HG03432 (cell line): Measurements from ENCODE around the gene PPP1CA.
A peak's percentile ranks its signal among the peaks of the same experiment; 100 is the strongest.

ENCODE experiments used
- ATAC-seq: cut with Tn5 transposase; IDR thresholded peaks from one replicate; pipeline ENCODE4 v1.9.1; 2021; ENCODE audit warnings: mild to moderate bottlenecking, moderate library complexity; ENCODE audit not compliant: unreplicated experiment

PPP1CA gene

DNA sequence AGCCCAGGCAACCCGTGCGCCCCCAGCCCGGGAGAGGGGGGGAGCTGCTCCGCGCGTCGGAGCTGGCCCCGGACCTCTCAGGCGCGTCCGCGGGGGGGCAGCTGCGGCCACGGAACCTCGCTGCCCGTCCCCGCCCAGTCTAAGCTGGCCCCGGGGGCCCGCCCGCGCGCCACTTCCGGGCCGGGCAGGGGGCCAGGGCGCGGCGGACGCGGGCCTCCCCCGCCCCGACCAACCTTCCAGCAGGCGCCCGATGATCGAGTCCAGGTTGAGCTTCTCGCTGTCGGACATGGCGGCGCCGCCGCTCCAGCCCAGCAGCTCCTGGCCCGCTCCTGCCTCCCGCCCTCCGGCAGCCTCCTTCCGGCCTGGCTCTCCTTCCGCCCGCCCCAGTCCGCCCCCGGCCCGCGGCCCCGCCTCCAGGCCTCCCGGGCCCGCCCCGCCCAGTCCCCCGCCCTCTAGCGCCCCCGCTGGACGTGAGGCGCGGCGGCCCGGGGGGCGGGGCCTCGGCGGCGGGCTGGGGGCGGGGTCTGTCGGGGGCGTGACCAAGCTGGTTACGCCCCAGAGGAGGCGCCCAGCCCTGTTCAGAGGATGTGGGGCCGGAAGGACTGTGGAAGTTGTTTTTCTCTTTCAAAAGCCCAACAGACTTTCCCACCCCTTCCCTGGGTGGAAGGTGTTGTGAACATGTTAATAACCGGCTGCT lies at the start of gene PPP1CA:
TSS of gene PPP1CA (minus strand) at position 364 of the 697 bp plus-strand sequence. CDS start at position 288, 76 bp downstream.
- ATAC-seq = peak; percentile 69

DNA sequence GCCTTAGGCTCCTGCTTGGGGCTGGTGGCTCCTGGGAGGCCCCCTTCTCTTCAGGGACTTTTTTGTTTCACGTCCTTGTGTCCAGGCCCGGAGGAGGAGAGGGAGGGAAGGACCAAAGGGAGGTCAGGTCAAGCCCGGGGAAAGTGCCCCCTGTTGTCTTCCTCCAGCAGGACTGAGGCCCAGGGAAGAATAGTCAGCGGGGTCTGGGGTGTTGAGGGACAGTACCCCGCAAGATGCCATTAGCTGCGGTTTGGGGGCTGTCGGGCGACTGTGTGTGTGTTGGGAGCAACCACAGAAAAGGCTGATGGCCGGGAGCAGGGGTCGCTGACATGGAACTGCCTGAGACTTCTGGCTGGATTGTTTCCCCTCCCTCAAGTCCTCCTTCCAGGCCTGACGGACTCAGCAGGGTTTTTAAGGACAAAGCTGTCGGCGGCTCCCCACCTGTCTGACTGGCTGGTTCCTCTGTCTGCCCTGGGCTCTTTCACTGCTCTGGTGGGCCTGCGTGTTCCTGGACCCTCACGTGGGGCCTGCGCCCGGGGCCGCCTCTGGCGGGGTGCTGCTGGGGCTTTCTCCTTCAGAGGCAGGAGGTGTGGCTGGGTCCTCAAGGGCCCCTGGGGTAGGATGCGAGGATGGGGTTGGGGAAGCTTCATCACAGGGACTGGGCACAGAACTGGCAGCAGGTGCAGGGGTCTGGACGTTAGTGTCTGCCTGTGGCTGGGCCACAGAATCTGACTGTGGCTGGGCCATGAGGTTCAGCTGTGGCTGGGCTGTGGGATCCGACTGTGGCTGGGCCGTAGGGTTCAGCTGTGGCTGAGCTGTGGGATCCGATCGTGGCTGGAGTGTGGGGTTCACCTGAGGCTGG lies 49.4 kb upstream of the PPP1CA start:
- ATAC-seq = no peak

DNA sequence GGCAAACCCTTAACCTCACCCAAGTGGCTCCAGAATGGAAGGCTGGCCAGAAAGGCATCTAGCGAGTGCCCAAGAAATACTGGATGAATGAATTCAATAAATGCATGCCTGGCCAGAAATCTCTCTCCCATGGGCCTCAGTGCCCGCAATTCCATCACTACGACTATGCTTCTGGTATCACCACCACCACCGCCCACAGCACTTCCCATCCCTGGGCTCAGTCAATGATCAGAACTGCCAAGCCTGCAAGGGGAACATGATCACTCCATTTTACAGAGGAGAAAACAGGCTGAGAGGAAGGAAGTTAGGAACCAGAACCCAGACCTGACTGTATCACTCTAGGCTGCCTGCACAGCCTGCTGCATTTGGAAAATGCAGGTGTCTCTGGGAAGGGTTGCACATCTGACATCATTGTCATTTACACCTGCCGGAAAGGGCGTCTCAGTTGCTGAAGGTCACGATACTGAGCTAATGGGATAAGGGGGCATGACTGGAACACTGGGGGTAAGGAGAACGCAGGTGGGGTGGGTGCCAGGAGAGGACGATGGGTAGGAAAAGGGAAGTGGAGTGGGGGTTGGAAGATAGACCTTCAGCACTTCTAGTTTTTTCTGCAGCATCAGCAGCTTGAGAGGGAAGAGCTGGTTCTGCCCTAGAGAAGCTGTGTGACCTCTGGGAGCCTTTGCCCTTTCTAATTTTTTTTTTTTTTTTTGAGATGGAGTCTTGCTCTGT lies 47.6 kb upstream of the PPP1CA start:
- ATAC-seq = no peak

DNA sequence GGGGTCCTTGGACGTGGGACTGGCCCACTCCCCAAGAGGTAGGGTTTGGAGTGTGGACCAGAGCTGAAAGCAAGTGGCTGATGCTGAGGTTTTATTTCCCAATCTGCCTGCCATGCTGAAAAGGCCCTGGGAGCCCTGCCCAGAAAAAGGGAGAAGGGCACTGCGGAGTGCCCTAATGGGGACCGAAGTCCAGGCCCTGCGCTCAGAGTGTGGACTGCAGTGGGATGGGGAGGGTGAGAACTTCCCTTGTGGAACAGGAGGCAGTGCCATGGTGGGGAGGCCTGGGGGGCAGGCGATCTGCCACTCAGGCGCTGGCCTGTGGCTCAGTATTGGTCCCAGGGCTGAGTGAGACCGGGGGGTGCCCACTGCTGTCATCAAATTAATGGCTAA lies 46.6 kb upstream of the PPP1CA start:
- no peak for ATAC-seq

DNA sequence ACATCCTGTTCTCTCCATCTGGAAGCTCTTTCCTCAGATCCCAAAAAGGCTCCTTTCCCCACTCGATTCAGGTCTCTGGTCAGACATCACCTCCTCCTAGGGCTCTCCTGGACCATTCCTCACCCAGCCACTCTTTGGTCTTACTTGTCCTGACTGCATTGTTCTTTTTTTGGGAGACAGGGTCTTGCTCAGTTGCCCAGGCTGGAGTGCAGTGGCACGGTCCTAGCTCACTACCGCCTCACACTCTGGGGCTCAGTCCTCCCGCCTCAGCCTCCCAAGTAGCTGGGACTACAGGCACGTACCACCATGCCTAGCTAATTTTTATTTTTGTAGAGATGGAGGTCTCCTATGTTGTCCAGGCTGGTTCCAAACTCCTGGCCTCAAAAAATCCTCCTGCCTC lies 43.9 kb upstream of the PPP1CA start:
- no peak for ATAC-seq

DNA sequence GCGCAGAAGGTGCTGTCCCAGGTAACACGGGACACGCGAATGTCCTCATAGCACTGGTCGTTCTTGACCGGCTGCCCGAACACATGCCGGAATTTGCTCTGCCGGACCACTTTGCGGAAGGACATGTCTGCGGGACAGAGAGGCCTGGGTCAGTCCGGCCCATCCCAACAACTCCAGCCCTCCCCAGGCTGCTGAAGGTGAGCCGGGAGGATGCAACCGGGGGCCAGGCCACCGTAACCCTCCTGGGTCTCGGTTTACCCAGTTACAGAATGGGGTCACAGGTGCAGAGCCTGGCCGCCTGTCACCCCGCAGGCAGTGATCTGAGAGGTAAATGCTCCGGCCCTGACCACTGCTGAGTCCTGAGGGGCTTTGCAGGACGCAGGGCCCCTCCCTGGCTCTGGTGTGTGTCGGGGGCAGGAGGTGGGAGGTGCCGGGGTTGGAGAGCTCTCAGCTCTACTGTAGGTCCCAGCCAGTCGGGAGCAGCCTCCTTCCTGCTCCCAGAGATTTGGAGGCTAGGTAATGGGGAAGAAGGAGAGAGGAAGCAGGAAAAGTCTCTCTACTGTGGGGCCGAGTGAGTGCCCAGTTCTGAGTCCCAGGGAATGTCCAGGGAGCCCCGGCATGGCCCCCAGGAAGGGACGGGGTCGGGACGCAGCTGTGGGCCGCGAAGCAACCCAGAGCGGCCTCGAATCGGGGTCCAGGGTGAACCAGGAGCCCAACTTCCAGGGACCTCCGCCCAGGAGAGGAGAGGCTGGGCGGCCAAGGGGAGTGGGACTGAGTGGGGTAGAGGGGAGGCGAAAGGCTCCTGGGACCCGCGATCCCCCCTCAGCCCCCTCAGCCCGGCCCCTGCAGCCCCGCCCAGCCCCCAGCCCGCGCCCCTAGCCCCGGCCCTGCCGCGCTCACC lies 41.1 kb upstream of the PPP1CA start:
- ATAC-seq = peak; percentile 1

DNA sequence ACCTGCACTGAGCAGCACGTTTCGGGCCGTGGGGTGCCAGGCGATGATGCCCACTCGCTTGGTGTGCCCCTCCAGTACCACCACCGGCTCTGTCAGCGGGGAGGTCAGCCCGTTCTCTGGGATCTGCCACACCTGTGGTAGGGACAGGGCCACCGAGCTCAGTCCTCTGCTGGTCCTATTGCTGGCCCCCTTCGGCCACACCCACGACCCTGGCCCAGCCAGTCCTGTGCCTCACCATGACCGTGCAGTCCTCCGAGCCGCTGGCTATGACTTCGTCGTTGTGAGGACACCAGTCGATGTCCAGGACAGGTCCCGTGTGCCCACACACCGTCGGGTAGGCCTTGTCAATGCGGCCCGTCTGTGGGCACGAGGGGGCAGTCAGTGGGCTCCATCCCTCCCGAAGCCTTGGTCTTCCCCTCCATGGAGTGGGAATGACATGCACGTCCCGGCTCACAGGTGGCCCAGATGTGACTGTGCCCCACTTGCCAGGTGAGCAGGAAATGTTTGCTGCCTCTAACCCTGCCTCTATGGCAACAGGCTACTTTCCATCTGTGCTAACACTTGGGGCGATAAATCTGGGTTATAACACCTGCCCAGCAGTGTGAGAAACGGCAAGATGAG lies 40.2 kb upstream of the PPP1CA start:
- ATAC-seq = no peak

DNA sequence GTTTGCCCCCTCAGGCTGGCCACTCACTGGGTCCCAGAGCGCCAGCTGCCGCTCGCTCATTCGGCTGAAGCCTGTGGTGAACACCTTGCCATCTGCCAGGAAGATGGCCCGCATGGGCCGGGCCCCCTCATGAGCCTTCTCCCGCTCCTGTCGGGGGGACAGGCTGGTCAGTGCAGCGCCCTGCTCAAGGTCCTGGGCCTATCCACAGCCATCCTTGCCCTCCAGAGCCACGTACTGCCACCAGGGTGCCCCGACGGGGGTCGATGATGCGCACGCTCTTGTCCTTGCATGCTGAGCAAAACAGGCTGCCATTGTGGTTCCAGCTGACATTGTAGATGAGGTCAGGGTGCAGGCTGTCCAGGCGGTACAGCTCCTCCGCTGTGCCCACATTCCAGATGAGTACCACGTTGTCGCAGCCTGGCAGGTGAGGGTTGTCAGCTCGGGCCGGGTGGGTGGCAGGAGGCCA lies 39.5 kb upstream of the PPP1CA start:
- ATAC-seq = no peak

DNA sequence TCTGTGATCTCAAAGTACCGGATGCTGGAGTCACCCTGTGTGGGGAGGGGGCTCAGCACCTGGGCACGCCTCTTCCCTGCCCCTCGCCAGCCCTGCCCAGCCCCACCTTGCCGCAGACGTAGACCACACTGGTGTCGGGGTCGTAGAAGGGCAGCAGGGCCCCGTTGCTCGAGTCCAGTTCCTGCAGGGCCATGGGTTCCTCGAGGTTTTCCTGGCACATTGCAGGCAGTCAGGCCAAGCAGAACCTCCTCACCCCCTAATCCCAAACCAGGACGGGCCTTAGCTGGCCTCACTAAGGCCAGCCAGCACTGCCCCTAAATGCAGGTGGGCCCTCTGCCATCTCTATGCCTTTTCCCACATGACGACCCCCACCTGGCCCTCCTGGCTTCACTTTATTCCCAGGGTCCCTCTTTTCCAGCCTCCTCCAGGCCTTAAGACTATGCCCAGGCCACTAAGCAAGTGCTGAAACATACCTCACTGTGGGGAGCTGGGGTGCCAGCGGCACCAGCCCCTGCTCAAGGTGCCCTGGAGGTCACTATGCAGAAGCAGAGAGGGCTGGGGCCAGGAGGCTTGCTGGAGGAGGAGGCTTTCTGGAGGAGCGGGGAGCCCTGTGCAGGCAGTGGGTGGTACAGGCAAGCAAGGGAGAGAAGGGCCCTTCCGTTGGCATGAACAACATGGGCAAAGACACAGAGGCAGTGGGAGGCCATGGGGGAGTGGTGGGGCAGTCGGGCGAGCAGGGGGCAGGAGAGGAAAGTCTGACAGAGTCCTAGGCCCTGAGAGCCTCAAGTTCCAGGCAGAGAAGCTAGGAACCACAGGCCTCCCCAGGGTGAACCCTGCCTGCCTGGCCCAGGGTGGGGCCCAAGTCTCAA lies 38.8 kb upstream of the PPP1CA start:
- no peak for ATAC-seq

DNA sequence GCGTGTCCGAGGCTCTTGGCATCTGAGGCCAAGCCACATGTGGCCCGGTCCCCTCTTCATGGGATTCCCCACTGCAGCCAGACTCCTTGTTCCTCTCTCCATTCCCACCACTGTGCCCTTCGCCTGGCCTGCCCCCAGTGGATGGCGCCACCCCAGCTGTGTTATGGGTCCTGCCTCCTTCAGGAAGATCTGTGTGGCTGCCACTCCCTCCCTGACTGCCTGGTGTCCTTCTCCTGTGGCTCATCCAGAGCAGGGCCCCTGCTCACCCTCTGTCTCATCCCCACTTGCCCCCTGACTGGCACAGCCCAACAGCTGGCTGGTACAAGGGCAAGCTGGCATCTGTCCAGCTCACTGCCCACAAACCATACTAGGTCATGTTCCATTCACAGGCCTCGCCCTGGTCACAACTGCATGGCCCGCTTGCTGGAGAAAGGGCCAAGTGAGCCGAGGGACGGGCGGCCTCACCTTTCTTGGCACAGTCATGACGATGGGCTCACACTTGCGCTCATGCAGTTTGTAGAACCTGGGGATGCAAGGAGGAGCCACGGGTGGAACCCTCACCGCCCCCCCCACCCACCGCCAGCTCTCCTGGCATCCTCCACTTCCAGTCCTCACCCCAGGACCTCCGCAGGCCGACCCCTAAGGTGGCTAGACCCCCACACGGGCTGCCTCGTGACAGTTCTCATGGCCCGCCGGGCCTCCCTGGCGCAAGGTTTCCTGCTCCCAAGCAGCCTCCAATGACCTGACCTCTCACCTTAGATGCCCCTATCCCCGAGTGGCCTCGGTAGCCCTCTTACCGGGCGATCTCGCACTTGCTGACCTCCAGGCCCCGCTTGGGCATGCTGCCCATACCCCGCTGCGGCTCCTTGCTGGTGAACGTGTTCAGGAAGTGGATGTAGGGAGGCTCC lies 37.9 kb upstream of the PPP1CA start:
- ATAC-seq = no peak

DNA sequence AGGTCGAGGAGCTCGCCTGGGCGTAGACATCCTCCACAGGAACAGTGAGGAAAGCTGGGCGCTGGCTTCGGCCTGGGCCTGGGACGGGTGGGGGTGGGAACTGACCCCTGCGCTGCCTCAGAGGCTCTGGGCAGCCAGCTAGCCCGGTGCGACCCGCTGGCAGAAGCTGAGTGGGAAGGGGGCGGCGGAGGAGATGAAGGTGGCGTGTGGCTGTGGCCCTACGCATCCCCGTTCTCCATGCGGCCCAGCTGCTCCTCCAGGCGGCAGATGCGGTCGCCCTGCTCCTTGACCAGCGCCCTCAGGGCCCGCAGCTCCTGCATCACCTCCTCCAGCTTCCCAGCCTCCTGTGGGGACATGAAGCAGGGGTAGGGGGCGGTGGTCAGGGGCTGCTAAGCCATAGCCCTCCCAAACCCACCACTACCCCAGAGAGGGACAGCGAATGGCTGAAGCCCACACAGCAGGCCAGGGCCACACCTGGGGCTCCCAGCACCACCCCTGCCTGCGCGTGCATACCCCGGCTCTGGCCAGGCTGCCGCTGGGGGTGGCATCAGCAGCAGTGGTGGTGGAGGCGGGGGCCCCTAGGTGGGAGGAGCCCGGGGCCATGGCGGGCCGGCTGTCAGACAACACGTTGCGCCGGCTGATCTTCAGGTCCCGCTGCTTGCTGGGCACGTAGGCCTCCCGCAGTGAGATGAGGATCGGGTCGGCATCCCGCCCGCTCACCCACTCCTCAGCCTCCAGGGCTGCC lies 36.7 kb upstream of the PPP1CA start:
- ATAC-seq = no peak

DNA sequence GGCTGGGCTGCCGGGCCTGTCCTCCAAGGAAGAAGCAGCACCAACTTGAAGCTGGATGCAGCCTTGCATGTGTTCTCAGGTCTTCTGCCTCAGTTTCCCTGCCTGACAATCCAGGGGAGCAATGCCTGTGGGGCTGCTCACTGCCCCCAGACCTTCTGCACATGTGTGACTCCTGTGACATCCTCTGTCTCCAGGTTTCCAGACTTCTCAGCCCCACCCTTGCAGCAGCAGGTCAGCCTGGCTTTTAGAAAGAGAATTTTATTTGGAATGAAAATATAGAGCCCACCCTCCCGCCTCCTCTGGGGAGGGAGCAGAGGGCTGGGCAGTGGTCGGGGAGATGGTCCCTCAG lies 36.1 kb upstream of the PPP1CA start:
- ATAC-seq = no peak

DNA sequence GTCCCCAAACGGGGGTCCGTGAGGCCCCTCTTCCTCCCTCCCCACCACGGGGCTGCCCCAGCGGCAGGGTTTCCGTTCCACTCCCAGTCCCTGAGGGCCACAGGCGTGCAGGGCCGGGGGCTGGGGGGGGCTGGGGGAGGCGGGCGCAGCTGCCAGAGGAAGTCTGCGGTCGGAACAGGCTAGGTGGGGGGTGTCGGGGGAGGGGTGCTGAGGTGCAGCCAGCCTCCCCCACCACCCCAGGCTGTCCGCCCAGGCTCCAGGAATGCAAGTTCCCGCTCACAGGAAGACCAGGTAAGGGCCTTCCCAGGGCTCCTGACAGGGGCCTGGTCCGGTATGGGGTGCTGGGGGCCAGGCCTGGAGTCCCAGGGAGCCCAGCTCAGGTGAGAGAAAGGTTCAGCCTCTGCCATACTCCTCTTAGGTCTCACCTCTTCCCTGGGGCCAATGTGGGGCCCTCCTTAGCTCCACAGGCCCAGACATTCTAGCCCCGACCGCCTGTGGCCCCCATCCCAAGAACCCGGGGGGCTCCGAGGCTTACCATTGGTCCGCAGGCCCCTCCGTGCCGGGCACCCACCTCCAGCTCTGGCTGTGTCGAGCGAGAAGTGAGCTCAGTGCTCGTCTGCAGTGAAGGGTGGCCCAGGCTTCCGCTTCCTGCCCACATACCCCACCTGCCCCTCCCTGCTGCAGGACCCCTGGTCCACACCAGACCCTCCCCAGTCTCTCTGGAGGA lies 35.6 kb upstream of the PPP1CA start, which contains the start of gene PTPRCAP:
TSS of gene PTPRCAP (minus strand) at position 601 of the 727 bp plus-strand sequence. CDS start at position 538, 63 bp downstream.
- no peak for ATAC-seq

DNA sequence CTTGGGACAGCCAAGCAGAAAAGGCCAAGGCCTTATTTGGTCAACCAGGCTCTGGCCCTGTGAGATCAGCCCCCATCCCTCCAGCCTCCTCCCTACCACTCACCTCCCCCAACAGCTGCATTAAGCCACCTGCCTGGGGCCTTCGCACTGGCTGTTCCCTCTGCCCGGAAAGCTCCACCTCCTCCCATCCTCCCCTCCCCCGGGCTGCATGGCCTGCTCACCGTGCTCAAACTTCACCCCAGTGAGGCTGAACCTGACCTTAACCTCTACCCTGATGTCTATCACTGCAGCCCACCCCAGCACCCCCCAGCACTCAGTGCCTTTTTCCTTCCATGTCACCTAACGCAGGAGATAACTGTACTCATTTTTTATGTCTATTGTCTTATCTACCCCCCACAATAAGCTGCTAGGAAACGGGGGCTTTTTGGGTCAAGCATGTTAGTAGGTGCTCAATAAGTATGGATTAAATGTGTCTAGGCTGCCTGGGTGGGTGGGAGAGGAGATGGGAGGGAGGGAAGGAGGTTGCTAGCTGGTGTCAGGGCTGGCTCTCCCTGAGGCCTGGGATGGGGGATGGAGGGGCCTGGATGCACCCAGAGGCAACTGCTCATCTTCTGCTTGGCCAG lies 34.9 kb upstream of the PPP1CA start:
- ATAC-seq = peak; percentile 36

DNA sequence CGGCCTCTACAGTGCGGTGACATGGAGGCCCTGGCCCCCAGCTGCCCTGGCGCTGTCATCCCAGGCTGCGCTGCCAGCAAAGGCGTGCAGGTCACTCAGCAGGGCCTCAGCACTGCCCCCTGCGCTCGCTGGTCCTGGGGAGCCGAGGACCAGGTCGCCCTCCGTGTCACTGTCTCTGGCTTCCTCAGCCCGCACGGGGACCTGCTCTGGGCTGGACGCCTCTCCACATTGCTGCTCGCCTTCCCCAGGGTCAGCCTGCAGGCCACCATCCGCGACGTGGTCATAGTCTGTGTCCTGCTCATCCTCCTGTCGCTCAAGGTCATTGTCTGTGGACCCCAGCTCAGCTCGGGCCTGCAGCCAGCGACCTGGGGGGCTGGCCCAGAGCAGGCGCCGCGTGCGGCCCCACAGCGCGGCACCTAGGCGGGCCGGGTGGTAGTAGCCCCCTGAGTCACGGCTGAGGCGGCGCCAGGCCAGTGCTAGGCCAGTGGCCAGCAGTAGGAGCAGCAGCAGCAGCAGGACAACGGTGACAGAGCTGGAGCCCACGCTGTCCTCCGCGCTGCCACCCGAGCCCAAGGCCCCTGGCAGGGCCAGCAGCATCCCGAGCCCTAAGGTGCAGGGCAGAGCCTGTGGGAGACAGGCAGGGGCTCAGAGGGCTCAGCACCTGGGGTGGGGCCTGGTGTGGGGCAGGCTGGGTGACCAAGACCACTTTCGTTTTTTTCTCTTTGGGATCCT lies 34.2 kb upstream of the PPP1CA start:
- ATAC-seq = no peak
